Raji (cell line): Measurements from ENCODE around the gene POLN.

Experiments
- POLR2A ChIP-seq: IDR thresholded peaks from 2 replicates; pipeline ENCODE4 v1.6.1; 2011; ENCODE audit warnings: low read depth, low read length, control low read depth; ENCODE audit not compliant: insufficient read depth

Gene POLN

GRCh38 chr4:2236944-2237666 lies 4.8 kb downstream of the POLN start:
- no peak for TF ChIP-seq POLR2A

DNA sequence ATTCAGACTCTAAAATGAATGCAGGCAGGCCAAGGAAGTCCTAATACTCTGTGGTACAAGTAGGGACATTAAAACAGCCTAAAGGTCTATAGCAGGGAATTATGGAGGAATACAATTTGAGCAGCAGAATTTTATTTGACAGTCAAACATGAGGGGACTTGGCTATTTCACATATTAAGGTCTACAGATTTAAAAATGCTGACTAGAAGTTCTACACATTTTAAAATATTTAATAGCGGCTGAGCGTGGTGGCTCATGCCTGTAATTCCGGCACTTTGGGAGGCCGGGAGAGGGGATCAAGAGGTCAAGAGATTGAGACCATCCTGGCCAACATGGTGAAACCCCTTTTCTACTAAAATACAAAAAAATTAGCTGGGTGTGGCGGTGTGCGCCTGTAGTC lies 10.8 kb downstream of the POLN start:
- no peak for TF ChIP-seq POLR2A

DNA sequence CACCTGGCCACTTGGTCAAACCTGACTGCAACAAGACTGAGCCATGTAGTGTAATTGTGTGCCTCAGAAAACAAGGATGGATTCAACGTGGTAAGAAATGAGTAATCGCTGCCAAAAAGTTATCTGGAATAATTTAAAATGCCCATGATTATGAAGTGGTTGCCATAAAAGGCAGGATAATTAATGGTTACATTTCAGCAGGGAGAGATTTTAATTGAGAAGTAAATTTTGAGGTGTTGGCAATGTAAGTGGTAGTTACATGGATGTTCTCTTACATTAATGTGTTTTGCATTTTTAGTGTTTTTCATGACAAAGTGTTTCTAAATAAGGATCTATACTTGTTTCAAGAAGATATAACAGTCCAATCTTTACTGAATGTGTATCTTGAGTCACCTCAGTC lies 15.7 kb downstream of the POLN start:
- TF ChIP-seq POLR2A: no peak

DNA sequence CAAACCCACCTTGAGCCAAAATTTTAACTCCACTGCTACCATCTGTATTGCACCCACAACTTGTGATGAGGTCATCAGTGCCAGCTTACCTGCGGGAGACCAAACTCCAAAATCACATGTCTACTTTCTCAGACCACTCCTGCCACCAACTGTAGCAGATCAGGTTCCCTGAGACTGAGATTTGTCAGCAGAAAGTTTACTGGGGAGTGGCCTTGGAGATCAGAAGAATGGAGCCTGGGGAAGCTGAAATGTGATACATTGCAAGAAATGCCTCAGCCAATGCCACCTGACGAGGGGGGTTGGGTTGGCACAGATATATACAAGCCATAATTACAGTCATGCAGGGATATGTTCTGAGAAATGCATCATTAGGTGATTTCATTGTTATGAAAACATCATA lies 19.1 kb downstream of the POLN start:
- no peak for TF ChIP-seq POLR2A

DNA sequence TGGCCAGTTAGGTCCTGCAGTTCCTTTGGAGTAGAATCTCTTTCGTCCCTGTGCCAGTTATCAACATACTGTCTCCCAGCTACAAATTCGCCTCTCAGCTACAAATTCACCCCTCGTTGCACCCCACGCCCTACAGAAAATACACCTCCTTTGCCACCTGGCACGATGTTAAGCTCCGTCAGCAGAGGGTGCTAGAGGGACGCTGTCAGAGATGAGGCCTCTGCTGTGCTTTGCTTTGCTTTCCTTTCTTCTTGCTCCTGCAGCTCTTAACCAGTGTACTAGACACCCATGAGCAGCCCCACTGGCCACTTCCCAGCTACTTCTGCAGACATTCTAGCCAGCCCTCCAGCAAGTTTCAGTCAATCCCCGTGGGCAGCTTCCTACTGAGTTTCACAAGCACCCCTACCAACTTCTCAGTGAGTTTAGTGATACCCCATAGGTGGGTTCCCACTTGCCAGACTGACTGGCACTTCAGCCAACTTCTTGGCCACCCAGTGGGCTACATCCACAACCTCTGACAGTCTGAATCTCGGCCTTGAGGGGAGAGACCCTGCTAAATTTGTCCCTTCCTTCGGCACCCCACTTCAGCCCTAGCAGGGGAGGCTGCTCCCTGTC lies 21.8 kb downstream of the POLN start:
- no peak for TF ChIP-seq POLR2A

DNA sequence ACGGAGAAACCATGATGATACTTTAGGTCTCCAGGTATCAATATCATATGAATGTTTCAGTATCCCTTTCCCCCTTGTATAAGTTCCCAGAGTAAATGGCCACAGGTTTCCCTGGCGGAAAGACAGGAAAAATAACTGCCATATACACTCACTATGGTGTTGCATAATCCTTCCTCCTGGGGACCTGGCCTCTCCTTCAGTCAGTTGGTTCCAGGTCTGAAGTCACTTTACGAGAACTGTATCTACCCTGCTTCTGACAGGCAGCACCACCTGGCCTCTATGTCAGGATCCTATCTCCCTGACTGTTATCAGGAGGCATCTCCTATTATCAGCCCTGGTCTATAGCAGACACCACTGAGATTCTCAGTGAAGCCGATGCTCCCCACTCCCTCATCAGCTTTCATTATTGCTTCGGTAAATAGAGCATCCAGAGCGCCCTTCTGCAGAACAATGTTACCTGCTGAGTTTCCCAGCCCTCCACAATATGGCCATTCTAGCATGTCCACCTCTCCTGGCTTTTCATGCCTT lies 22.6 kb downstream of the POLN start:
- no peak for TF ChIP-seq POLR2A

GRCh38 chr4:2218436-2218835 lies 23.5 kb downstream of the POLN start:
- no peak for TF ChIP-seq POLR2A

DNA sequence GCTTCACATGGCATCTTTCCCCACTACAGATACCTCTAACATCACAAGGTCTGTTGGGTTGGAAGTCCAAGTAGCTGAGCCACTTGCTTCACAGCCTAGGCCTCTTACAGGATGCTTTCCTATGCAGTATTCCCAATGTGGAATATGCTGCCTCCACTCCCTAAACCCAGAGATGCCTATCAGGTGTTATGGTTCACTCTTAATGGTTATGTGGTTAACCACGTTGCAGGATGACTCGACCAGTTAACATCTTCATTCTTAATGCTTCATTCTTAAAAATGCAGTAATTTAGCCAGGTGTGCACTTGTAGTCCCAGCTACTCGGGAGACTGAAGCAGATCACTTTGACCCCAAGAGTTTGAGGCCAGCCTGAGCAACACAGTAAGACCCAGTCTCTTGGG lies 24.2 kb downstream of the POLN start:
- no peak for TF ChIP-seq POLR2A

DNA sequence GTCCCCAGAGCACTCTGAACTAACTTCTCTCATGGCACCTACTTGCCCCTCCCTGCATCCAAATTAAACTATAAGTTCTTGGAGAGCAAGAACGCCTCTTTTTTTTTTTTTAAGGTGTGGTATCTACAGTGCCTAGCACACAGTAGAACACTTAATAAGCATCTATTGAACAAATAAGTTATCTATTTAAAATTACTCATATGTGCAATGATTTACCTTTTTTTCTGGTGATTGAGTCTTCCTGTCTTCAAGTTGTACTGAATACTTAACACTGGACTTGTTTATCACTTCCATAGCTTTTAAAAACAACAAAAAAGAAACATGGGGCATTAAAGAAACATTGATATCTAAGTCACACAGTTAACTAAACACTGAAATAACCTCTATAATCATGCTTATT lies 29.1 kb downstream of the POLN start:
- TF ChIP-seq POLR2A: no peak

DNA sequence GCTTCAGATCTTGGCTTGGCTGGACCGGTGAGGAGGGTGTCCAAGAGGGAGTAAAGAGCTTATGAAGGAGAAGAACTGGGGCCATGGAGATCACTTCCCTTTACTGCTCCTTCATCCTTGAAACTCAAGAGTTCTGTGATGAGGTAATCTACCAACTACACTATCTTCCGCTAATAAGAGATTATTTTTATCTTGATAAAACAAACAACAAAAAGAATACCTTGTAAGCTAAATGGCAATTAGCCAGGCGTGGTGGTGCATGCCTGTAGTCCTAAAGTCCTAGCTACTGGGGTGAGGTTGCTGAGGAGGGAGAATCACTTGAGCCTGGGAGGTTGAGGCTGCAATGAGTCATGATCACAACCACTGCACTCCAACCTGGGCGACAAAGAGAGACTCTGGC lies 47.4 kb downstream of the POLN start:
- no peak for TF ChIP-seq POLR2A

DNA sequence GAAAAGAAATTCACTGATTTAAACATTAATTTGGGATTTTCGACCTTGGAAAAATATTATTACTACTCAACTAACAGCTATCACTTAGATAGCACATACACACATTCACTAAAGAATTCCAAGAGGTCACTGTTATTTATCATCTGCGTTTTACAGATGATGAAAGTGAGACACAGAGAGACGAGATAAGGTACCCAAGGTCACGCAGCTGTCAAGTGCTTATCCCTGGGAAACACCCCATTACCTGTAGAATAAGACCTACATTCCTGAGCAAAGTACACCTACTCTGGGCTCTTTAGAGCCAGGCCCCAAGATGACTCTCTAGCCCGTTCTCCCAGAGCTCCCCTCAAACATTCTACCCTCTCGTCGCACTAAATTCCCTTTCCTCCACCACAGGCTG lies 48.6 kb downstream of the POLN start:
- no peak for TF ChIP-seq POLR2A

DNA sequence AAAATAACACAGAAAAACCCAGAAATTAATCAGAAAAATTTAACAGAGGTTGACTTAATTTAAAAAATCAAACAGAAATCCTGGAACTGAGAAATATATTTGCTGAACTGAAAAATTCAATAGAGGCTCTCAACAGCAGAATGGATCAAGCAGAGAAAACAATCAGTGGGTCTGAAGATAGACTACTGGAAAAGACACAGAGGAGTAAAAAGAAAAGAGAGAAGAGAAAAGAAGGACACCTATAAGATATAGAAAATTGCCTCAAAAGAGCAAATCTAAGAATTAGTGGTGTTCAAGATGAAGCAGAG lies 55.1 kb downstream of the POLN start:
- no peak for TF ChIP-seq POLR2A

DNA sequence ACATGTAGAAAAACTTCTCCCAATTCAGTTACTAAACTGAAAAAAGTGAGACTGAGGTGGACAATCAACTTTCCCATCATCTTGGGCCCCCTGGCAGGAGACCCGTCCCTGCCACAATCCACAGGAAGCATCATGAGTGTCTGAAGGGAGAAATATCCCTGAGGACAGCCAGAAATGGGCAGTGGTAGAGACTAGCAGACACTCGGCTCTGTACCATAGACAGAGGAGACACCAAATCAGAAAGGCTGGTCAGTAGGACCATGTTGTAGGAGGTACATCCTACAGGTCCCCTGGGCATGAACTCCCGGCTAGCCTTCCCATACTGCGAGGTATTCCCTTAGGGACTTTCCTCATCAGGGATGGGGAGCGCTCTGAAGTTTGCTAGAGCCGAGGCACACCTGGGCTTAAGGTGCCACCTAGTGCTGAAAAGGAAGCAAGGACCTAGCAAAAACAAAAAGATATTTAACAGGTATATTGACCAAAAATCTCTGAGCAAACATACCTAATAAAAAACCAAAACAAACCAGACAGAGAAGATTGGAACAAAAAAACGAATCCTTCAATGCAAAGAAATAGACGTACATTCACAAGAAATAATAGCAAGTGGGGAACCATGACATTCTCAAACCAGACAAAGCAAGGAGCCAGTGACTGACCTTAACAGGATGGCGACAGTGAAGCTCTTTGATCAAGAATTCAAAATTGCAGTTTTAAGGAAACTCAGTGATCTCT lies 55.6 kb downstream of the POLN start:
- TF ChIP-seq POLR2A: no peak

- no peak for TF ChIP-seq POLR2A
Measured at GRCh38 chr4:2183394-2183793, 58.5 kb downstream of the POLN start.

GRCh38 chr4:2182994-2183393 lies 58.9 kb downstream of the POLN start:
- no peak for TF ChIP-seq POLR2A

DNA sequence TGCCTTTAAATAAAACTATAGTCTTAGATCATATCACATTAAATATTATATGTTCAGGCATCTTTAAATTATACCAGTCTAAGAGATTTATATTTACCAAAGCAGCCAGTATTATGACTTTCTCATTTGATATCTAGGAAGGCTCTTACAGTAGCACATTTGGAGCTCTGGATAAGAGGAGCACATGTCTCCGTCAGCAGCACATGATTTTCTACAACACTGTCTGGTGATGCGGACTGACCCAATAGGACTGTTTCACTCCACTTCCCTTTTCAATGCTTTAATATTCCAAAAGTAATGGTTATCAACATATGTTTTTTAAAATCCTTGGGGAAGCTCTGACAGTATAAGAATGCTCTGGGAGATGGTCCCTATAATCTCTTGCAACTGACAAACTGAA lies 61.5 kb downstream of the POLN start:
- no peak for TF ChIP-seq POLR2A
